ENCODE data around the gene CDYL2. TPM values are rescaled to one million over a fixed set of nuclear protein-coding genes. Genes with fewer than 3 reads are reported as not detected.
A peak's percentile ranks its signal among the peaks of the same experiment; 100 is the strongest.

CDYL2 gene
- total RNA-seq, 3 donors from 2014 or later, result 6.4 to 12.1 (median 10.7) TPM

- intact Hi-C loops (cut with DNase I; ENCODE audit: low total_unique reads), result no loop called here
- Histone ChIP-seq H3K4me1 (no peaks in the 10 kb centered on the region), H3K9me3 (no peaks in the 10 kb centered on the region), H3K27me3 (no peaks in the 10 kb centered on the region), H3K4me3 (peak overlapping the region; percentile 56 to 88 (median 67)), H3K27ac (peak overlapping the region in 1 of 2 donors; percentile 66), H3K36me3 (no peaks in the 10 kb centered on the region)
- TF ChIP-seq POLR2AphosphoS5 (IDR thresholded peaks at IDR 0.05) (peak in 1 of 3 donors; percentile 20), CTCF (IDR thresholded peaks at IDR 0.05) (no peak)
- no peak for DNase-seq (ENCODE audit: low spot score in 2 of 2)
Observed at GRCh38 chr16:80804056-80804525, 307 bp downstream of the CDYL2 start.

- TF ChIP-seq POLR2A (IDR thresholded peaks at IDR 0.05) (no peak), CTCF (IDR thresholded peaks at IDR 0.05) (no peak), POLR2AphosphoS5 (IDR thresholded peaks at IDR 0.05) (no peak)
- Histone ChIP-seq H3K4me1 (no peaks in the 10 kb centered on the region), H3K4me3 (peak overlapping the region; percentile 56 to 88 (median 67)), H3K27ac (peak overlapping the region in 1 of 2 donors; percentile 55), H3K27me3 (no peaks in the 10 kb centered on the region), H3K9me3 (no peaks in the 10 kb centered on the region), H3K36me3 (no peaks in the 10 kb centered on the region)
- intact Hi-C loops (cut with DNase I; ENCODE audit: low total_unique reads), result no loop called here
- no peak for DNase-seq (ENCODE audit: low spot score in 2 of 2)
Observed at GRCh38 chr16:80803339-80804055, 901 bp downstream of the CDYL2 start.

- H3K27me3 ChIP-seq, result no peaks in the 10 kb centered on the region
- H3K4me3 ChIP-seq, result peak overlapping the region in 2 of 3 donors; percentile 67 to 88
- H3K4me1 ChIP-seq, result no peaks in the 10 kb centered on the region
- no peaks in the 10 kb centered on the region for H3K36me3 ChIP-seq
- H3K9me3 ChIP-seq, result no peaks in the 10 kb centered on the region
- no peak overlapping the region for H3K27ac ChIP-seq
- DNase-seq (ENCODE audit: low spot score in 2 of 2), result no peak
- intact Hi-C loops (cut with DNase I; ENCODE audit: low total_unique reads), result no loop called here
- TF ChIP-seq POLR2AphosphoS5 (IDR thresholded peaks at IDR 0.05), result no peak
- TF ChIP-seq CTCF (IDR thresholded peaks at IDR 0.05), result no peak
- TF ChIP-seq POLR2A (IDR thresholded peaks at IDR 0.05), result no peak
Observed at GRCh38 chr16:80802902-80803301, 1.5 kb downstream of the CDYL2 start.

DNA sequence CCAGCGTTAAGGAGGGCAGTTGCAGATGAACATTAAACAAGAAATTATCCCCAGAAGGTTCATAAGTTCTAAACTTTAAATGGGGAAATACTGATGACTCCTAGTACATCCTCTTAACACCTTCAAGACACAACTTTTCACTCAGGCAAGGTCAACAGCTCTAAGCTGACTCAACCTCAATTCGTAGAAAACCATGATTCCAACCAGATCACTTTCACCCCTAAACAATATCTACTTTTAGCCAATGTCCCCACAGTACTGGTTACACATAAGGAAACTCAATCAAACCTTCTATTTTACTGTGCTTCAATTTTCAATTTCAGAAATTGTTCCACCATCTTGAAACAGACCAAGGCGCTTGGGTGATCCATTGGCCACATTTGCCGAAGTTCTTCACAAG, 2.3 kb downstream of the CDYL2 start:
- Histone ChIP-seq H3K9me3 (no peaks in the 10 kb centered on the region), H3K27me3 (no peaks in the 10 kb centered on the region), H3K27ac (no peak overlapping the region), H3K4me1 (no peaks in the 10 kb centered on the region), H3K4me3 (no peak overlapping the region), H3K36me3 (no peaks in the 10 kb centered on the region)
- intact Hi-C loops (cut with DNase I; ENCODE audit: low total_unique reads), result no loop called here
- DNase-seq (ENCODE audit: low spot score in 2 of 2), result no peak
- TF ChIP-seq CTCF (IDR thresholded peaks at IDR 0.05) (no peak), POLR2A (IDR thresholded peaks at IDR 0.05) (no peak), POLR2AphosphoS5 (IDR thresholded peaks at IDR 0.05) (no peak)

DNA sequence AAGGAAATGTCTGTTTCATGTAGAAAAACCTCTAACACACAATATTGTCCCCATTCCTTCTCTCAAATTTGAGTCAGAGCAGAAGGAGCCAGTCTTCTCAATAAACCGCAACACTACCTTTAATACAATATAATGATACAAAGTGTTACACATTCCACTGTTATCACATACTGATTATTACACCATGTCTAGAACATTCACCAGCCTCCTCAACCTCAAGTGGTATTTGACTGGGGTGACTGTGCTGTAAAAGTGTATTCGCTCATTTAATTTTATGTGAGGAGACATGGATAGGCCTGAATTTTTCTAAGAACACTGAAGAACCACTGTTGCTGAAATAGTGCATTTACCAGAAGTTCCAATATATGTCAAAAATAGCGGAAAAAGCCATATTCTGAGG, 10.3 kb downstream of the CDYL2 start:
- Histone ChIP-seq H3K36me3 (no peaks in the 10 kb centered on the region), H3K9me3 (no peaks in the 10 kb centered on the region), H3K27me3 (no peaks in the 10 kb centered on the region), H3K27ac (no peak overlapping the region), H3K4me3 (no peak overlapping the region), H3K4me1 (no peaks in the 10 kb centered on the region)
- intact Hi-C loops (cut with DNase I; ENCODE audit: low total_unique reads), result no loop called here
- TF ChIP-seq POLR2AphosphoS5 (IDR thresholded peaks at IDR 0.05) (no peak), CTCF (IDR thresholded peaks at IDR 0.05) (no peak), POLR2A (IDR thresholded peaks at IDR 0.05) (no peak)
- no peak for DNase-seq (ENCODE audit: low spot score in 2 of 2)
